Lower leg skin (tissue), 4 donors: ENCODE measurements around the gene SAMD5. TPM values are rescaled to one million over a fixed set of nuclear protein-coding genes. Genes with fewer than 3 reads are reported as not detected.

Experiments
- DNase-seq, 2 donors: peaks; one replicate each; pipeline ENCODE4 v3.0.0-alpha.2; 2019; ENCODE audit warnings: low spot score in 2 of 2
- H3K4me3 ChIP-seq: fragments of 200-600 bp; sonication (generic); 2 replicates; pipeline ENCODE4 v1.5.1; 2017; ENCODE audit warnings: mild to moderate bottlenecking, low read depth; ENCODE audit not compliant: poor library complexity, severe bottlenecking
- POLR2A ChIP-seq, 2 donors: fragments of 450-650 bp; IDR thresholded peaks; one replicate each; pipeline ENCODE4 v1.6.1; 2016 to 2017; ENCODE audit warnings: antibody characterized with exemption in 2 of 2, mild to moderate bottlenecking in 1 of 2, moderate library complexity in 1 of 2
- WGBS, 2 donors: methylation state at CpG; one replicate each; pipeline ENCODE4 v1.1.5; 2018; 5-methylcytosine and 5-hydroxymethylcytosine counted together
- intact Hi-C: fragments of 100-400 bp; cut with DNase I; formaldehyde crosslinking; loops from one replicate; pipeline ENCODE4 v1.15.0; 2023; ENCODE audit warnings: low total_unique reads
- total RNA-seq, 4 donors: library from RNA; depleted of rRNA; stranded (reverse); fragments of >200 nt; gene quantifications; one replicate each; pipeline ENCODE4 v1.1.0, GENCODE V29; 2016
- TF ChIP-seq, protein P1 (sequence below), 3 donors: fragments of 450-650 bp; IDR thresholded peaks; one replicate each; pipeline ENCODE4 v1.5.1; 2016; ENCODE audit warnings: antibody characterized with exemption in 3 of 3, mild to moderate bottlenecking in 3 of 3, moderate library complexity in 2 of 3

SAMD5 gene
- total RNA-seq, 4 donors from 2014 or later, result 0.38 to 2.9 (median 0.87) TPM

DNA sequence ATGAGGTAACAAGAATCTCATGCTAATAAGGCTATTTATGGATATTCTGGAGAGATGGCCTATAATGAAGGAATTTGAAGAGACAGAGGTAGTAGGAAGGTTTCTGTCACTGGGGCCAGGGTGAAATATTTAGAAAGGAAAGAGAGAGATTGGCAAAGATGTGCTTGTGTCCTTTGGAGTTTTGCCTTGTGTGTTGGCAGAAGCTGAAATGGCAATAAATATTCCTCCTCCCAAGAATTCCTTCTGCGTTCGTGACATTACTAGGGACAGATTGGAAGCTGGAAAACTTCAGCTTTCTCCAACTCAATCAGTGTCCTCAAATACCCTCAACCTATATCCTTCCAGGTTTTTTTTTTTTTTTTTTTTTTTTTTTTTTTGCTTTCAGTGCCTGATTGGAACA is 6.3 kb downstream of the SAMD5 start:
- 9 to 22% methylated on average over 2 of the region's 2 CpGs for WGBS, 2 donors
- TF ChIP-seq POLR2A (IDR thresholded peaks at IDR 0.05), result no peak
- TF ChIP-seq, protein P1, sequence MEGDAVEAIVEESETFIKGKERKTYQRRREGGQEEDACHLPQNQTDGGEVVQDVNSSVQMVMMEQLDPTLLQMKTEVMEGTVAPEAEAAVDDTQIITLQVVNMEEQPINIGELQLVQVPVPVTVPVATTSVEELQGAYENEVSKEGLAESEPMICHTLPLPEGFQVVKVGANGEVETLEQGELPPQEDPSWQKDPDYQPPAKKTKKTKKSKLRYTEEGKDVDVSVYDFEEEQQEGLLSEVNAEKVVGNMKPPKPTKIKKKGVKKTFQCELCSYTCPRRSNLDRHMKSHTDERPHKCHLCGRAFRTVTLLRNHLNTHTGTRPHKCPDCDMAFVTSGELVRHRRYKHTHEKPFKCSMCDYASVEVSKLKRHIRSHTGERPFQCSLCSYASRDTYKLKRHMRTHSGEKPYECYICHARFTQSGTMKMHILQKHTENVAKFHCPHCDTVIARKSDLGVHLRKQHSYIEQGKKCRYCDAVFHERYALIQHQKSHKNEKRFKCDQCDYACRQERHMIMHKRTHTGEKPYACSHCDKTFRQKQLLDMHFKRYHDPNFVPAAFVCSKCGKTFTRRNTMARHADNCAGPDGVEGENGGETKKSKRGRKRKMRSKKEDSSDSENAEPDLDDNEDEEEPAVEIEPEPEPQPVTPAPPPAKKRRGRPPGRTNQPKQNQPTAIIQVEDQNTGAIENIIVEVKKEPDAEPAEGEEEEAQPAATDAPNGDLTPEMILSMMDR (IDR thresholded peaks at IDR 0.05), result no peak
- intact Hi-C loops, result no loop called here
- DNase-seq, result no peak
- no peak overlapping the region for H3K4me3 ChIP-seq

- H3K4me3 ChIP-seq, result no peak overlapping the region
- no peak for TF ChIP-seq POLR2A (IDR thresholded peaks at IDR 0.05)
- TF ChIP-seq, protein P1 (IDR thresholded peaks at IDR 0.05), result no peak
- 95 to 98% methylated on average over 2 of the region's 2 CpGs for WGBS, 2 donors
- intact Hi-C loops, result no loop called here
- DNase-seq, result no peak
Observed at GRCh38 chr6:147515327-147515726, 6.8 kb downstream of the SAMD5 start.

- no peak for DNase-seq
- TF ChIP-seq POLR2A (IDR thresholded peaks at IDR 0.05), result no peak
- TF ChIP-seq, protein P1 (IDR thresholded peaks at IDR 0.05), result no peak
- no peak overlapping the region for H3K4me3 ChIP-seq
- WGBS, 2 donors, result 76 to 79% methylated on average over 1 of the region's 1 CpG
- intact Hi-C loops, result no loop called here
Observed at GRCh38 chr6:147522597-147522996, 14.1 kb downstream of the SAMD5 start.

GRCh38 chr6:147525519-147526209 is 17.2 kb downstream of the SAMD5 start:
- H3K4me3 ChIP-seq, result no peak overlapping the region
- no peak for DNase-seq
- WGBS, 2 donors, result 93 to 99% methylated on average over 5 of the region's 5 CpGs
- no peak for TF ChIP-seq POLR2A (IDR thresholded peaks at IDR 0.05)
- TF ChIP-seq, protein P1 (IDR thresholded peaks at IDR 0.05), result no peak
- intact Hi-C loops, result no loop called here

GRCh38 chr6:147527197-147527596 is 18.7 kb downstream of the SAMD5 start:
- DNase-seq, result no peak
- 93 to 95% methylated on average over 4 of the region's 4 CpGs for WGBS, 2 donors
- TF ChIP-seq, protein P1 (IDR thresholded peaks at IDR 0.05), result no peak
- no peak for TF ChIP-seq POLR2A (IDR thresholded peaks at IDR 0.05)

More at GRCh38 chr6:147527197-147527596, 18.7 kb downstream of the SAMD5 start:
- no peak overlapping the region for H3K4me3 ChIP-seq
- intact Hi-C loops, result no loop called here
